GM21515 (cell line): ENCODE data around the gene SLC43A1.

ENCODE experiments used
- ATAC-seq: cut with Tn5 transposase; IDR thresholded peaks from one replicate; pipeline ENCODE4 v1.9.1; 2021; ENCODE audit not compliant: unreplicated experiment

Gene SLC43A1

DNA sequence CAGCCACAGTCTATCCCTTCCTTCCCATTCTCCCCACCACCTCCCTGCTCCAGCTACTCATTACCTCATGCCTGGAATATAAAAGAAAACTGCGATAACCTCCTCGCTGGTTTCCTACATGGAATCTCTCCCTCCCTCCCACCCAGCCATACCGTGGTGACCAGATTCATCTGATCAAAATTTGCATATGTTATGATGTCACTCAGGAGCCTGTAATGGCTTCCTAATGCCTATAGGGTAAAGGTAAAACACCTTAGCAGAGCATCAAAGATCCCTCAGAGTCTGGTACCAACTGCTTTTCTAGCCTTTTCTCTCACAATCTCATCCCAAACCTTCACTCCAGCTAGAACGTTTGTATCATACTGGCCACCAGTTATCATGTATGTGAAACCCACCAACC is 35.6 kb downstream of the SLC43A1 start:
- no peak for ATAC-seq

DNA sequence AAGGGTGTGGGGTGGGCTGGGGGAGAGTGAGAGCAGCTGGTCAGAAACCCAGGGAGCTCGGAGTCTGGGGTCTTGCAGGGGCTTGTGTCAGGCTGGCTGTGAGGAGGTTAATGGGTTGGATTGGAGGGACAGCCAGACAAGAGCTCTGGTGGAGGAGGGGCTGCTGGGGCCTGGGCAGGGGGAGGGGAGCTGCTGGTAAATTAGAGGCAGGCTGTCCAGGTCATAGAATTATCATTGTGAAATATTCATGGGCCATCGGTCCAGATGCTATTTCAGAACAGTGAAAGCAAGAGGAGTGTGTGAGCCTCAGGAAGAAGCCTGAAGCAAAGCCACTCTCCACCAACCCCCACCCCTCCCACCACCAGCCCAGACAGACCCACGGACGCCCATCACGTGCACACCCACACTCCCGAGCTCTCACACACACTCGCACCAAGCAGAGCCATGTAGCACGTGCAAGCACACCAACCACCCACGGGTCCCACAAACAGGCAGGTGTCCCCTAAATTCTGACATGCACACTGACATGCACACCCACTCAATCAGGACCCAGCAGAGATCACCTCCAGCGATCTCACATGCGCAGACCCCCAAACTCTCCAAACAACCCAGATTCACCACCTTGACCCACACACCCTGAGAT is 36.4 kb downstream of the SLC43A1 start:
- no peak for ATAC-seq

GRCh38 chr11:57477507-57478189 is 37.9 kb downstream of the SLC43A1 start:
- ATAC-seq = no peak

DNA sequence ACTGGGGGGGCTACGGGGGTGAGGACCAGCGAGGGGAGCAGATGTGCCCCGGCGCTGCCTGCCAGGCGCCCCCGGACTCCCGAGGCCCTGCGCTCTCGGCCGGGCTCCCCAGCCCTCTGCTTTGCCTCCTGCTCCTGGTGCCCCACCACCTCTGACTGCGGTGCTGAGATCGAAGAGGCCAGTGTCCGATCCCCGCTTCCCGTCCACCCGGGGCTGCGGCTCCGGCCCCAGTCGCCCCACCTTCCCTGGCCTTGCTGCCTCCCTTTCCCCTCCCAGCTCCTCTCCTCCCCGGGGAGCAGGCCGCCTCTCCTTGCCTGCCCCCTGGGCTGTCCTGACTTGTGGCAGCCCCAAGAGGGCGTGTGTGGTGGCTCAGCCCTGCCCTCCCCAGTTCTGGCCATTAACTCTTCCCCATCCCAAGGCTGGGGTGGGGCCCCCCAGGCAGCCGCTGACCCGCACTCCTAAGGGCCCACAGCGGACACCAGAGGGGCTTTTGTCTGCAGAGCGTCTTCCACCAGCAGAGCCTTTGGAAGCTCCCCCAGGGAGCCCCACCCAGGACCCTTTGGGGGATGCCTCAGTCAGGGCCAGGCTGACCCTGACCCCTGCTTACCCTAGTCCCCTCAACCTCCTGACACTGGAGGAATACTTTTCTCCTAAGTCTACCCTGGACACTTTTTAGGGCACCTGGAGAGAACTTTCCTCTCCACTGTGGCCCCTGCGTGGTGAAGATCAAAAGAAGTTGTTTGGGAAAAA is 38.6 kb downstream of the SLC43A1 start:
- ATAC-seq = peak; percentile 51

- ATAC-seq = peak; percentile 34
Observed at GRCh38 chr11:57476047-57476756, 39.3 kb downstream of the SLC43A1 start.

DNA sequence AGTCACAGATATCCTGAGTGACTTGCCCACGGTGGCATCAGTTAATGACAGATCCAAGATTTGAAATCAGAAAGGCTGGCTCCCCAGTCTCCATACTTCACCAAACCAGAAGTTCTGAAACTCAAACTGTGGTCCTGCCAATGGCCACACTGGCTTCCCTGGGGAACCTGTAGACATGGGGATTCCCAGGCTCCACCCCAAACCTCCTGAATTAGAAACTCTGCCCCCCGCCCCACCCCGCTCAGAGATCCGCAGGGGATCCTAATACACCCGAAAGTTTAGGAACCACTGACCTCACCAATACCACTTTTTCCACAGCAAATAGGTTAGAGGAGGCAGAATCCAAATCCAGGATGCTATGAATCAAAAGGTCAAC is 39.8 kb downstream of the SLC43A1 start:
- no peak for ATAC-seq

DNA sequence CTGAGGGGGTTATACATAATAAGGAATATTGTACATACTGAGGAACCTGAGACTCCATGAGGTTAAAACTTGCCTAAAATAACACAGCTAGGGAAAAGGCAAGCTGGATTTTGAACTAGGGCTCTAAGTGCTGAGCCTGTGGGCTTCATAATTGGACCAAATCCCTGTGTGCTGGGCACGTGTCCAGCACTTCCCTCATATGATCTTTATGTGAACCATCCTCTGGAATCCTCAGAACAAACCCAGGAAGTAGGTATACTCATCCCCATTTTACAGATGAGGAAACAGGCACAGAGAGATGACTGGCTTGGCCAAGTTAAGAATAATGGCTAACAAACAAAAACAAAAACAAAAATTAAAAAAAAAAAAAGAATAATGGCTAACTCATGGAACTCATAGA is 40.3 kb downstream of the SLC43A1 start:
- ATAC-seq = no peak

DNA sequence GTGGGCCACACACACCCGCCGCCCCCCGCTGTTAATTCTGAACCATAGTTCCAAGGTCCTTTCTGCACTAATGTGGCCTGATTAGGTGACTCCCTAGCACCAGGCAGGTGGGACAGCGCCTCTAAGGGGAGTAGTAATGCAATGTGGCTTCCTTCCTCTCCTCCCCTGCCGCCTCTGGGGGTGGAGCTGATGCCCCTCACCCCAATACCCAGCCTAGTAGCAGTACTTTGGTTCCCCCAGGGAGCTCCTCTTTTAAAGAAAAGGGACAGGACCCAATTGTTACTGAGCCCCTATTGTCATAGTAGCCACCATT is 40.7 kb downstream of the SLC43A1 start:
- ATAC-seq = no peak

GRCh38 chr11:57474017-57474802 is 41.3 kb downstream of the SLC43A1 start:
- no peak for ATAC-seq

GRCh38 chr11:57473285-57473841 is 42.1 kb downstream of the SLC43A1 start:
- ATAC-seq = no peak

DNA sequence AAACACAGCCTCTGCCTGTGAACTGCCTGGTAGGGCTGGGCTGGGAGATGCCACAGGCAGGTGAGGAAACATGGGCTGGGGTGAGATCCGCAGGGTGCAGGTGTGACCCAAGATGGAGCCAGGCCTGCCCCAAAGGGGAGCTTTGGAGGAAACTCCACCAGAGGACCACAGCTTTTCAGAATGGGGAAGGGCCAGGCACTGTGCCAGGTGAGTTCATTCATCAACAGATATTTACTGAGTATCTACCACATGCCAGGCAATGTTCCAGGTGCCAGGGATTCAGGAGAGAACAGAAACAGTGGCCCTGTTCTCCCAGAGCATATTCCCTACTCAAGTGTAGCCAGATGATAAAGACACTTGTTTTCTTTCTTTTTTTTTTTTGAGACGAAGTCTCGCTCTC is 44.0 kb downstream of the SLC43A1 start:
- no peak for ATAC-seq

GRCh38 chr11:57469268-57469667 is 46.2 kb downstream of the SLC43A1 start:
- ATAC-seq = no peak

GRCh38 chr11:57468276-57468675 is 47.2 kb downstream of the SLC43A1 start:
- no peak for ATAC-seq

DNA sequence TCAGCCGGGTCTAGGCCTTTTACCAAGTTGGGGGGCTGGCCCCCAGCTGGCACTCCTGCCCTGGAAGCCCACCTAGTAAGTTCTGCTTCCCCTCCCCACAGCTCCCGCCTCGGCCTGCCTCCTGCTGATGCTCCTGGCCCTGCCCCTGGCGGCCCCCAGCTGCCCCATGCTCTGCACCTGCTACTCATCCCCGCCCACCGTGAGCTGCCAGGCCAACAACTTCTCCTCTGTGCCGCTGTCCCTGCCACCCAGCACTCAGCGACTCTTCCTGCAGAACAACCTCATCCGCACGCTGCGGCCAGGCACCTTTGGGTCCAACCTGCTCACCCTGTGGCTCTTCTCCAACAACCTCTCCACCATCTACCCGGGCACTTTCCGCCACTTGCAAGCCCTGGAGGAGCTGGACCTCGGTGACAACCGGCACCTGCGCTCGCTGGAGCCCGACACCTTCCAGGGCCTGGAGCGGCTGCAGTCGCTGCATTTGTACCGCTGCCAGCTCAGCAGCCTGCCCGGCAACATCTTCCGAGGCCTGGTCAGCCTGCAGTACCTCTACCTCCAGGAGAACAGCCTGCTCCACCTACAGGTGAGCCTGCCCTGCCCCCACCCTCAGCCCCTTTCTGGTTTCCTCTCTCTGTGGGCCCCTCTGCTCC is 47.9 kb downstream of the SLC43A1 start:
- ATAC-seq = no peak

- ATAC-seq = no peak
Observed at GRCh38 chr11:57466680-57467079, 48.8 kb downstream of the SLC43A1 start.

GRCh38 chr11:57464539-57465181 is 50.8 kb downstream of the SLC43A1 start:
- no peak for ATAC-seq

GRCh38 chr11:57463671-57464538 is 51.6 kb downstream of the SLC43A1 start:
- no peak for ATAC-seq

DNA sequence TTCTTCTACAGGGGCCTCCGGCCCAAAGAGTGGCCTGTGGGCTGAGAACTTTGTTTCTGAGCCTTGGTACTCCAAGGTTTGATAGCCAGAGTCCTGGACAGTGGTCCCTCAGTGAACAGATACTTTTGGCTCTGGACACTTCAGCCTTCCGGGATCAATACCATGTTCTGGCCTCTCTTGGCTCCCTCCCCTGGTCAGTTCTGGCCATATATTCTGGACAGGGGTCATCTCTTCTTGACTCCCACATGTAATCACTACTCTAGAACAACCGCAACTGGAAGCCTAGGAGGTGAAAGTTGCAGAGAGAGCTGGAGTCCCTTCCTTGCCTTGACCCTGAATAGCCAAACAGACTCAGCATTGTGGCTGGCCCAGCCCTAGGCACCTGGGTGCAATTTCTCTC is 52.9 kb downstream of the SLC43A1 start:
- ATAC-seq = no peak
